ENCODE data around the gene CCDC102A. TPM values are rescaled to one million over a fixed set of nuclear protein-coding genes. Genes with fewer than 3 reads are reported as not detected.
A peak's percentile ranks its signal among the peaks of the same experiment; 100 is the strongest.

Gene CCDC102A
- total RNA-seq (10 to 100 TPM in 1 of 5 donors, 1 to 10 TPM in 4; 6.1 to 11.2 (median 6.6) TPM), total RNA-seq (3.2 to 14.3 (median 6.8) reads per million in 29 experiments)
- total RNA-seq (2013) = 7.4 TPM

GRCh38 chr16:57536306-57537193, at the start of gene CCDC102A:
TSS of gene CCDC102A (minus strand) at chr16:57536571. CDS start at chr16:57529177, 7,394 bp downstream.
- no peaks in the 10 kb centered on the region for H3K36me3 ChIP-seq (ENCODE audit: control insufficient read depth in 2 of 2, extremely low read depth in 1 of 2, insufficient read depth in 1 of 2, low read length in 1 of 2)
- H3K27ac ChIP-seq (ENCODE audit: low read length) = peak within 1 kb of the TSS; percentile 100
- Mint-ChIP-seq H3K4me3 (peak within 1 kb of the TSS; percentile 84 to 86 (median 86)), H3K27me3 (no peaks in the 10 kb centered on the region), H3K9me3 (no peaks in the 10 kb centered on the region), H3K36me3 (no peaks in the 10 kb centered on the region), H3K27ac (peak within 1 kb of the TSS; percentile 88 to 96), H3K4me1 (peaks cover 61 to 75% (median 71%) of the 10 kb centered on the region in 3 donors)
- under 1% methylated on average over 68 of the region's 81 CpGs for WGBS (ENCODE audit: insufficient coverage)
- H3K9me3 ChIP-seq = no peaks in the 10 kb centered on the region
- peak; percentile 20 to 56 (median 54) for ATAC-seq (replicated peaks in 1 of 4)
- H3K4me1 ChIP-seq (ENCODE audit: control insufficient read depth in 1 of 2, extremely low read depth in 1 of 2, insufficient read depth in 2 of 2, low read length in 2 of 2) = peaks cover 32 to 87% of the 10 kb centered on the region in 2 experiments
- peak in 21 of 35 experiments; percentile 23 to 82 (median 43) for DNase-seq
- ChIA-PET POLR2A (interaction anchor here in 1 of 2 donors (0.5 kb wide), 1 partner anchor 47 kb away, joined by 4 read pairs; no protein-coding TSS in a partner anchor), CTCF (interaction anchor here in 1 of 2 donors (0.6 to 2.3 kb wide), 4 partner anchors 49 to 589 kb away, joined by 3 to 11 read pairs (median 4); partner anchors contain the start of genes CIAPIN1, COQ9 and DOK4)
- peak within 1 kb of the TSS; percentile 68 to 84 for H3K4me3 ChIP-seq (ENCODE audit: control insufficient read depth in 1 of 2, extremely low read depth in 1 of 2, low read length in 1 of 2)
- H3K27me3 ChIP-seq (replicated peaks in 1 of 2; ENCODE audit: control insufficient read depth in 2 of 2, extremely low read depth in 1 of 2, insufficient read depth in 2 of 2, low read length in 1 of 2) = no peaks in the 10 kb centered on the region

GRCh38 chr16:57585051-57585687, 48.8 kb upstream of the CCDC102A start:
- Mint-ChIP-seq H3K4me1 (peaks cover 0 to 23% (median 8%) of the 10 kb centered on the region in 3 donors), H3K27ac (peak overlapping the region in 1 of 2 donors; percentile 24), H3K9me3 (no peaks in the 10 kb centered on the region), H3K36me3 (no peaks in the 10 kb centered on the region), H3K27me3 (peaks cover 0 to 4% of the 10 kb centered on the region in 2 donors), H3K4me3 (no peak overlapping the region)
- CTCF ChIA-PET = interaction anchor here in 1 of 2 donors (0.7 to 1.0 kb wide), 3 partner anchors 14 to 135 kb away, joined by 3 to 6 read pairs (median 4); no protein-coding TSS in a partner anchor
- DNase-seq (no peak), ATAC-seq (replicated peaks in 1 of 4) (no peak)
- Histone ChIP-seq H3K27ac (ENCODE audit: low read length) (no peak overlapping the region), H3K36me3 (ENCODE audit: control insufficient read depth in 2 of 2, extremely low read depth in 1 of 2, insufficient read depth in 1 of 2, low read length in 1 of 2) (no peaks in the 10 kb centered on the region), H3K27me3 (replicated peaks in 1 of 2; ENCODE audit: control insufficient read depth in 2 of 2, extremely low read depth in 1 of 2, insufficient read depth in 2 of 2, low read length in 1 of 2) (no peaks in the 10 kb centered on the region), H3K4me1 (ENCODE audit: control insufficient read depth in 1 of 2, extremely low read depth in 1 of 2, insufficient read depth in 2 of 2, low read length in 2 of 2) (peaks cover 0 to 34% of the 10 kb centered on the region in 2 experiments), H3K4me3 (ENCODE audit: control insufficient read depth in 1 of 2, extremely low read depth in 1 of 2, low read length in 1 of 2) (no peak overlapping the region), H3K9me3 (no peaks in the 10 kb centered on the region)
- POLR2A ChIA-PET = interaction anchor here in 1 of 2 donors (0.7 kb wide), 1 partner anchor 16 kb away, joined by 9 read pairs; no protein-coding TSS in a partner anchor
- WGBS (ENCODE audit: insufficient coverage) = 50% methylated on average over 1 of the region's 3 CpGs

DNA sequence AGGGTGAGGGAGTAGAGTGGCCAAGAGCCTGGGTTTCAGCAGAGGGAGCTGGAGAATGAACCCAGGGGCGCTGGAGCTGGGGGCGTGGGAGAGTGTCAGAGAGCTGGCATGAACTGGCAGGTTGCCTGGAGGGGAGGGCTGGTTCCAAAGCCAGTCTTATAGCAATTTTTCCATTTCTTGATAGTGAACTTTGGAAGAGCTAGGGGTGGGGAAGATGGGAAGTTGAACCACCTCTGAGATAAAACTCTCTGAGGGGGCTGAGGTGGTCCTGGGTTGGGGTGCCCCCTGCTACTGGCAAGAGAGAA, 42.9 kb upstream of the CCDC102A start:
- Histone ChIP-seq H3K4me1 (ENCODE audit: control insufficient read depth in 1 of 2, extremely low read depth in 1 of 2, insufficient read depth in 2 of 2, low read length in 2 of 2) (peaks cover 9 to 56% of the 10 kb centered on the region in 2 experiments), H3K36me3 (ENCODE audit: control insufficient read depth in 2 of 2, extremely low read depth in 1 of 2, insufficient read depth in 1 of 2, low read length in 1 of 2) (peaks cover 0 to 8% of the 10 kb centered on the region in 2 donors), H3K27me3 (replicated peaks in 1 of 2; ENCODE audit: control insufficient read depth in 2 of 2, extremely low read depth in 1 of 2, insufficient read depth in 2 of 2, low read length in 1 of 2) (no peaks in the 10 kb centered on the region), H3K9me3 (no peaks in the 10 kb centered on the region), H3K27ac (ENCODE audit: low read length) (peak overlapping the region; percentile 63), H3K4me3 (ENCODE audit: control insufficient read depth in 1 of 2, extremely low read depth in 1 of 2, low read length in 1 of 2) (no peak overlapping the region)
- CTCF ChIA-PET = interaction anchor here (0.6 to 1.2 kb wide), 5 partner anchors 57 to 188 kb away, joined by 3 to 6 read pairs (median 3); no protein-coding TSS in a partner anchor
- DNase-seq (no peak), ATAC-seq (replicated peaks in 1 of 4) (no peak)
- POLR2A ChIA-PET = no interaction called here
- Mint-ChIP-seq H3K9me3 (no peaks in the 10 kb centered on the region), H3K27me3 (peaks cover 0 to 8% of the 10 kb centered on the region in 2 donors), H3K4me1 (peaks cover 28 to 48% (median 30%) of the 10 kb centered on the region in 3 donors), H3K36me3 (peaks cover 3% of the 10 kb centered on the region), H3K4me3 (peak overlapping the region in 1 of 3 donors; percentile 63), H3K27ac (peak overlapping the region; percentile 81 to 83)
- WGBS (ENCODE audit: insufficient coverage) = 92% methylated on average over 2 of the region's 2 CpGs

DNA sequence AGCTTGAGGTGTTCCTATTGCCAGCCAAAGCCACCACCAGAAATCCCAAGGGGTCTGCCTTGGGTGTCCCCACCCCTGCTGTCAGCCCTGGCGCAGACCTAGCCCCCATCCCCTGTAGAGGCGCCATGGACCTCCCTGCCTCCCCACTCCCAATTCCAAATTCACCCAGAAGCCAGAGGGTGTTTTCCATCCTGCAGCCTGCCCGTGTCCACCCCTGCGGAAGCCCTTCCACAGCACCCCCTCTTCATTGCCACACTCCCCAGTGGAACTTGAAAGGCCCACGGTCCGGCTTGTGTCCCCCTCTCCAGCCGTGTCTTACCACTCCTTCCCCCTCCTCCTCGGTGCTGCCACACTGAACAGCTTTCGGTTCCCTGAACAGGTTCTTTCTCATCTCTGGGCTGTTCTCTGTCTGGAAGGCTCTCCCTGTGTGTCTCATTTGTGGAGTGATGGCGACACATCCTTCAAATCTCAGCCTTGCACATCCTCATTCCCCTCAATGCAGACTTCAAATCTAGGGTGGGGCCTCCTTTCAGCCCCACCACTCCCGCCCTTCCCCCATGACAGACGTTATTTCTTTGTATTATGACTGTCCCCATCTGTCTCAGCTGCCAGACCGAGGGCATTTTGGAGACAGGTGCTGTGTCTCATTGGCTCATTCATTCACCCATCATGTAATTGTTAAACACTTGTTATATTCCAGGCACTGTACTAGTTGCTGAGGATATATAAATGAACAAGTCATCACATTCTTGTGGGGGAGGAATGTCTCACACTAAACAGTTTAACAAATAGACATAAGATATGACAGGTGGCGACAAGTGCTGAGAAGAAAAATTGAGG, 42.4 kb upstream of the CCDC102A start:
- Histone ChIP-seq H3K27me3 (replicated peaks in 1 of 2; ENCODE audit: control insufficient read depth in 2 of 2, extremely low read depth in 1 of 2, insufficient read depth in 2 of 2, low read length in 1 of 2) (no peaks in the 10 kb centered on the region), H3K9me3 (no peaks in the 10 kb centered on the region), H3K36me3 (ENCODE audit: control insufficient read depth in 2 of 2, extremely low read depth in 1 of 2, insufficient read depth in 1 of 2, low read length in 1 of 2) (peaks cover 0 to 12% of the 10 kb centered on the region in 2 donors), H3K27ac (ENCODE audit: low read length) (peak overlapping the region; percentile 63), H3K4me1 (ENCODE audit: control insufficient read depth in 1 of 2, extremely low read depth in 1 of 2, insufficient read depth in 2 of 2, low read length in 2 of 2) (peaks cover 9 to 56% of the 10 kb centered on the region in 2 experiments), H3K4me3 (ENCODE audit: control insufficient read depth in 1 of 2, extremely low read depth in 1 of 2, low read length in 1 of 2) (no peak overlapping the region)
- Mint-ChIP-seq H3K27ac (peak overlapping the region; percentile 81 to 83), H3K4me1 (peaks cover 28 to 47% (median 30%) of the 10 kb centered on the region in 3 donors), H3K4me3 (peak overlapping the region in 1 of 3 donors; percentile 63), H3K9me3 (no peaks in the 10 kb centered on the region), H3K36me3 (peaks cover 3% of the 10 kb centered on the region), H3K27me3 (peaks cover 0 to 8% of the 10 kb centered on the region in 2 donors)
- POLR2A ChIA-PET = no interaction called here
- DNase-seq (no peak), ATAC-seq (replicated peaks in 1 of 4) (no peak)
- CTCF ChIA-PET = interaction anchor here (0.6 to 3.4 kb wide), 4 partner anchors 12 to 187 kb away, joined by 3 to 13 read pairs (median 5); no protein-coding TSS in a partner anchor
- WGBS (ENCODE audit: insufficient coverage) = 88% methylated on average over 10 of the region's 14 CpGs

GRCh38 chr16:57577691-57578224, 41.4 kb upstream of the CCDC102A start:
- Mint-ChIP-seq H3K27ac (peak overlapping the region; percentile 81 to 83), H3K36me3 (peaks cover 3% of the 10 kb centered on the region), H3K9me3 (no peaks in the 10 kb centered on the region), H3K27me3 (peaks cover 0 to 8% of the 10 kb centered on the region in 2 donors), H3K4me1 (peaks cover 28 to 47% (median 30%) of the 10 kb centered on the region in 3 donors), H3K4me3 (peak overlapping the region in 2 of 3 donors; percentile 4 to 63)
- 29% methylated on average over 1 of the region's 4 CpGs for WGBS (ENCODE audit: insufficient coverage)
- peak overlapping the region; percentile 63 for H3K27ac ChIP-seq (ENCODE audit: low read length)
- DNase-seq (peak in 11 of 35 experiments; percentile 12 to 45 (median 19)), ATAC-seq (replicated peaks in 1 of 4) (peak; percentile 46 to 62 (median 54))
- ChIA-PET CTCF (interaction anchor here (0.6 to 3.5 kb wide), 4 partner anchors 13 to 81 kb away, joined by 3 to 33 read pairs (median 8); no protein-coding TSS in a partner anchor), POLR2A (no interaction called here)
- H3K4me1 ChIP-seq (ENCODE audit: control insufficient read depth in 1 of 2, extremely low read depth in 1 of 2, insufficient read depth in 2 of 2, low read length in 2 of 2) = peaks cover 9 to 56% of the 10 kb centered on the region in 2 experiments
- H3K9me3 ChIP-seq = no peaks in the 10 kb centered on the region
- peaks cover 0 to 12% of the 10 kb centered on the region in 2 donors for H3K36me3 ChIP-seq (ENCODE audit: control insufficient read depth in 2 of 2, extremely low read depth in 1 of 2, insufficient read depth in 1 of 2, low read length in 1 of 2)
- no peaks in the 10 kb centered on the region for H3K27me3 ChIP-seq (replicated peaks in 1 of 2; ENCODE audit: control insufficient read depth in 2 of 2, extremely low read depth in 1 of 2, insufficient read depth in 2 of 2, low read length in 1 of 2)
- no peak overlapping the region for H3K4me3 ChIP-seq (ENCODE audit: control insufficient read depth in 1 of 2, extremely low read depth in 1 of 2, low read length in 1 of 2)
